SH-SY5Y (cell line): ENCODE measurements around the gene EN1.

Source experiments
- GATA2 ChIP-seq: IDR thresholded peaks from 2 replicates; pipeline ENCODE4 v1.6.1; 2011; ENCODE audit warnings: mild to moderate bottlenecking, low read depth, low read length
- GATA3 ChIP-seq: IDR thresholded peaks from 2 replicates; pipeline ENCODE4 v1.6.1; 2011; ENCODE audit warnings: low read depth, mild to moderate bottlenecking, low read length, moderate library complexity

DNA sequence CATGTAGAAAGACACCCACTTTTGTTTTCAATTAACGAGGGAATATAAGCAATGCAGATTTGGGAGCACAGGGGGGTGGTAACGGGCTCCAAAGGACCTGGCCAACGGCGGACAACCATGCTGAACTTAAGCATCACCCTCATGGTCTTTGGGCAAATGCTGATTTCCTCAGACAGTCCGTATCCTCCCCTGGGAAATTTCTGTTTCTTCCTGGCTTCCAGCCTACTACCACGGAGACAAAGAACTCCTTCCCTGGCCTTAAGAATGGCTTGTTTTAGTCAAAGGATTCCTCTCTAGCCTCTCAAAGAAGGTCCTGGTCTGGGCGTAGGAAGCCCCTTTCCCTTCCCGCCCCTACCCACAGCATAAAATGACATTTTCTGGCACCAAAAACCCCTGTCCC is 34.3 kb downstream of the EN1 start:
- TF ChIP-seq GATA3 (no peak), GATA2 (no peak)
